GM15510 (cell line): ENCODE measurements around the gene ZRANB1.

Experiments used
- POLR2A ChIP-seq: IDR thresholded peaks from 3 replicates; pipeline ENCODE4 v1.6.1; 2011; ENCODE audit warnings: borderline replicate concordance; ENCODE audit not compliant: insufficient read length; ENCODE audit errors: extremely low read depth

Gene ZRANB1

DNA sequence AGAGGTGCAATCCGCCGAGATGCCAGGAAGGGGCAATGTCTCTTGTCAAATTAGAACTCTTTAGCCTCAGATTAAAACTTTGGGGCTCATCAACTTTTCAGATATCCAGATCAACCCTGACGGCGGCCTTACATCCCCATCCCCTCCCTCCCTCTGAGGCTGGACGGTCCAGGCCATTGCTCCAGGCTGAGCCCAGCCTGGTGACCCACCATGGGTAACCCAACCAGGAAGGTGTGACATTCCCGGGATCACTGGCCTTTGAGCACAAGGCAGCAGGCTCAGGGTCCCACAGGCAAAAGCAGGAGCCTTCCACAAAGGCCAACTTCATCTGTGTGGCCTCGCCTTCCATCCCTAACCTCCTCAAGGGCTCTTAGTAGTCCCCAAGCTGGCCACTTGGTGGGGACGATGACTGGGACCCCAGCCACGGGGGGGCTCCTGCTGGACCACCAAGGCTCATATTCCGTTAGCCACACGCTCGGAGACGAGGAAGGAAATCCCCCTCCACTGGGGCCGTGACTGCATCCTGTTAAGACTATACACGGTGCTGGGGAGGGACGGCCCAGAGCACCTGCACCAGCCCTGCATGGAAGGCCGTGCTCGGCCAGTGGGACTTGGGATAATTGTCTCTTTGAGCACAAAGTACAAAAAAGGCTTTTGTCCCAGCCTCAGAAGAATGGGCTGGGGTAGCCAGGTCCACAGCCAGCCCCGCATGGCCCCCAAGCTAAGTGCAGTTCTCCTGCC, 62.8 kb downstream of the ZRANB1 start:
- no peak for TF ChIP-seq POLR2A

DNA sequence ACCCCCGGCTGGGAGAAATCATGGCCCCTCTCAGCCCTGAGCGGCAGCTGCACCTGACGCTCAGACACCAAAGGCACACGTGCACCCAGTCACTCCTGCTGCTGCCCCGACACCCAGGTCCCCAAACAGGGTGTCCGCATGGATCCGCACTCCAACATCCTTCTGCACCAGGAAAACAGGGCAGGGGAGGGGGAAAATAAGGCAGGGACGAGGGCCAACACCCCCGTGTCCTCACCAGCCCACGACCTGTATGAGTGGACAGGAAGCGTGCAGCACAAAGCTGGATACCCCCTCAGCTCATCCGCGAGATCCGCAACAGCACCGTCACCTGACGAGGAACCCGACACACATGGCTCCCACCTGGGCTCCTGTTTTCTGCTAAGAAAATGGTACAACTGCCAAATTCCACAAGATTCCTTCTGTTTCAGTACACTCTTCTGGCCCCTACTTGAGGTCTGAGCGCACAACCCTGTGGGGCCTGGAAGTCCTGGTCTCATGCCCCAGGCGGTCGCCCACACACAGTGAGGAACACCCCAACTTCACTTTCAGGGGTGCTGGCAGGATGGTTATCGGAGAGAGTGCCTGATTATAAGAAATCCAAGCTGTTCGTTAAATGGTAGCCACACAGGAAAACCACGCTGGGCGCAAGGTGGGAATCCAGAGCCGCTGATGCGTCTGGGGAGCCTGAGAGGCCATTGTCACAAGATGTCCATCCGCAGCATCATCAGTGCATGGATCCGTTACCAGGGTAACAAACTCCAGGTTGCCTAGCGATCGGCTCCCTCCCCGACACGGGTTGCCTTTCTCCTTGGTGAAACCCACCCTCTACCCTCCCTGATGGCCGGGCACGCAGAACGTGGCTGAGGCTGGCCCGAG, 63.6 kb downstream of the ZRANB1 start:
- no peak for TF ChIP-seq POLR2A

DNA sequence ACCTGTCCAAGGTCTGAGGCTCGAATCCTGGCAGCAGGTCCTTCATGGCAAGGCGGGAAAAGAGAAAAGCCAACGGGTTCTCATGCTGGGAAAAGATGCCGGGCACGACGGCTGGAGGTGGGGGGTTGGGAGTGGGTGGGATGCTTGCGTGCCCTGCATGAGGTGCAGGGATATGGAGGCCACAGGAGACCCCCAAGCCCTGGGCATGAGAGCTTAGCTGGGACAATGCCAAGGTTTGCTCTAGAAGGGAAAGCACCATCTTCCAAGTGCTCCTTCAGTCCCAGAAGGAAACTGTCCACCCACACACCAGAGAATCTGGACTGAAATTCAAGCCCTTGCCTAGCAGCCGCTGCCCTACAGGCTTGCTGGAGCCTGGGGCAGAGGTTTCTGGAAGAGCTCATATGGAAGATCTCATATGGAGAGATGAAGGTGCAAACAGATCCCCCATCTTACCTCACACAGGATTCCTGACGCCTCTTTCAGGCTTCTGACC, 64.3 kb downstream of the ZRANB1 start:
- TF ChIP-seq POLR2A = no peak

DNA sequence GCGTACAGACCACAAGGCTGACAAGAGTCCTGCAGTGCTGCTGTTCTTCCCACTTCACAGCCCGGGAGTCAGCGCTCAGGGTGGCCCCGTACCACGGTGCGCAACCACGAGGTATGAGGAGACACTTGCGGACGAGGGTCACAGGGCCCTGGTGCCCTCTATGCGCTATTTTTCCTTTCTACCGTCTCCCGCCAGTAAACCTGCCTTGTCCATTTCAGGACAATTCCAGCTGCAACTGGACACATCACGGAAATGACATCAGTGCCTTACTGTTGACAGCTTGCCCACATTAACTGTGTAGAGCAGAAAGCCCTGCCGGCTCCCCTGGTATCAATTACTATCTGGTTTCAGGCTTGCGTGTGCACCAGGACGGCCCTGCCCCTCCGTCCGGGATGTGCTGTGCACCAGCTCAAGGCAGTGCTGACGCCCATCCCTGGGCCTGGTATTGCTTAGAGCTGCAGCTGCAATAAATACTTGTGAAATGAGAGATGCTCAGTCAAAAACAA, 65.1 kb downstream of the ZRANB1 start:
- TF ChIP-seq POLR2A = no peak

DNA sequence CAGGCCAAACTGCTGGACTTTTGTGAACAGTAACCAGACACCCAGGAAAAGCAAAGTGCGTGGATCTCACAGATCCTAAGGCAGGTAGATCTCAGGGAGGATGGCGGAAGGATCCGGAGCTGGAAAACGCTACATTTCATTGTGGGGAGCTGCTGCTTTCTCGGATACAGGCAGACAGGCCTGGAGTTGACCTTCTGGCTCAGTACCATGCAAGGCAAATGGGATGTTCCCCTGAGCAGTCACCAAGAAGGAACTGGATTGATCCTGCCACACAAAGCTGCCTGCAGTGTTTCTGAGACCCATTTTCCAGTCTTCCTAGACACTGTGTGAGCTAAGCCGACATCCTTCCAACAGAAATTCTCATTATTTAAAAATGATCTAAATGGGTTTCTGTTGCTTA, 65.5 kb downstream of the ZRANB1 start:
- TF ChIP-seq POLR2A = no peak

DNA sequence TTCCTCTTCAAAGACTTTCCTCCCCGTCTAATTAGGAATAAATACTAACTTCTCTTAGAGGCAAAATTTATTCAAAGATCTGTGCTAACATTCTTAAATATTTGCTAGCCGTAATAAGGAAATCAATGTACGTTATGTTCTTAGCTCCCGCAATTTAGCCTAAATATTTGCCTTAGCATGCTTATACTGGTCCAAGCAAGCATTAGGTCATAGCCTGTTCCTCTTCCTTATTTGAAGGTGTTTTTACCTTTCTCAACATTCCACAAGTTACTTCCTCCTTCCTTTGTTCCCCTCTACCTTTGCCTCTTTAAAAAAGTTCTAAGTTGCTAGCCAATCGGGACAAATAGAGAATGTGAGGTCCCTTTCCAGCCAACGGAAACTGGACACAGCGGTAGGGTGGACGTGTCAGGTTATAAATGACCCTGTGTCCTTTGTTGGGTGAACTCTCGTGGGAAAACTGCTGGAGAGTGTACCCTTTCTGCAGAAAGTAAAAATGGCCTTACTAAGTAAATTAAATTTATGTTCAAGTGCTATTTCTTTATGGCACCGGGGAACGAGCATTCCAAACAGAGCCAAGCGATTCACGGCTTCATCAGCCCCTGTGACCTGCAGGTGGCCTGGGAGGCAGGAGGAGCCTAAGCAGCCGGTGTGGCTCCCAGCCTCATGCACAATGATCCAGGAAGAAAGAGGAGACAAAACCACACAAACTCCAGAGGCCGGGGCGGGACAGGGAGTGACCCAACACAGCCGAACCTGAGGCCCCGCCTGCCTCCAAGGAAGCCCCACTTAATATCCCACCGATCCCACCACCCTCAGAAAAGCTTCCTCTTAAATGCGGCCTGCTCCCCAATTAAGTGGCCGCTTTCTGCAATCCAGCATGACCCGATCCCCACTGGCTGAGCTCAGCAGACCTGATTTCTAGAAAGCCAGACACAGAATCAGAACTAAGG, 67.0 kb downstream of the ZRANB1 start:
- TF ChIP-seq POLR2A = no peak

DNA sequence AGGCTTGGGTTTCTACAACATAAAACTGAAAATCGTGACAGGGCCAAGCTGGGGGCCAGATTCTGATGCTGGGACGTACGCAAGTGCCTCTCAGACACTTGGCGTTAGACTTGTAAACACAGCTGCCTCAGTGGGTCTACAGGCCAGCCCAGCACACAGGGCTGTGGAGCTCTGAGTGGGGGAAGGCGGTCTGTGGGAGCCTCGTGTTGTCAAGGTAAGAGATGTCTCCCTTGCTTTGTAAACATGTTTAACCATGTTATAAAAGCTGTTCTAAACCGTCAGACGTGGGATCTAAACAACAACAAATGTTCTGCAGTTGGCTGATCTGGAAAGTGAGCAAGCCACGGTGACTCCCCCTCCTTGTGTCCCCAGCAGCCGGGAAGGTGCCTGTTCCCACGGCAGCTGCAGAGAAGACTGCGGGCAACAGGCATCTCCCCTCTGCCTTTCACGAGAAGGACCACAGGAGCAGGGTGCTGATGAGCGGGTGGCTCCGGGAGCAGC, 67.8 kb downstream of the ZRANB1 start:
- TF ChIP-seq POLR2A = no peak

DNA sequence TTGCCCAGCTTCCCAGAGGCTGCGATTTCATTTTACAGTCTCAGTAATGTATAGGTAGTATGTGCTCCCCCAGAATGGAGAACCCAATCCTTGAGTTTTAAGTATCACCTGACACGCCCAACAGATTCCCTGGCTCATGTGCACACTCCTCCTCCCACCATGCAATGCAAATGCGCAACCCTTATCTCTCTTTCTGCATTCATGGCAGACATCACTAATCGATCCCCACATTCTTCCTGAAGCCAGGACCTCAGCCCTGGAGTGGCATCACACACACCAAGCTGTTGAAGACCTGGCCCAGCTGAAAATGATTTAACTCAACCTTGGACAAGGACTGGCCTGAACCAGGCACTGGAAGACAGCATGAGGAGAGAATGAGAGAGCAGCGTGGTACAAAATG, 68.4 kb downstream of the ZRANB1 start:
- TF ChIP-seq POLR2A = no peak

DNA sequence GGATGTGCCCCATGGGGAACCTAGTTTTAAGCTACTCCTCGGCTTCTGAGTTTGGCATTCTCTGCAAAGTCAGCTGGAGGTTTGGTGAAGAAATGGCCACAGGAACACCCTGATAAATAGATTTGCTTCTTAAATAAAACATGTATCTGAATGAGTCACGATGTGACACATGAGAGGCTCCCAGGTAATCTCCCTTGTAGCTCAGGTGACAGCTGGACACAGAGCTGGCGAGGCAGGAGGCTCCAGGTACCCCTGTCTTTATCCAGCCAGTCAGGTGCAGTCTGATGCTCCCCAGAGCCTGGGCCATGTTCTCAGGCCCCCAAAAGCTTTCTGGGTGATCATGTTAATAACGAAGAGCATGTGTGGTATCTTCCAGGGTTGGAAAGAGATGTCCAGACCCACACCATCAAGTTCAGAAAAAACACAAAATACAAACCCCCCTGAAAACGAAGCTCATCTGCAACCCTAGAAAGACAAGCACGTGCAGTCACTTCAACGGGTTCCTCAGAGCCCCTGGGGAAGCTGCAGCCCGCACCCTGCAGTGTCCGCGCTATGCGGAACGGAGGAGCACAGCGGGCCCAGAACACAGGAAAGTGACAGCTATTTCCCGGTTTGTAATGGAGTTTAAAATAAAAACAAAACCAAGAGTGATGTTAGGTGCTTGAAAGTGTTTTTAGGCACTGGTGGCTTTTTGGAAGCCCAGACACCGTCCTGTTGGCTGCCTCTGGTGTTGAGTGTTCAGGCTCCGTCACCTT, 69.4 kb downstream of the ZRANB1 start:
- TF ChIP-seq POLR2A = no peak

DNA sequence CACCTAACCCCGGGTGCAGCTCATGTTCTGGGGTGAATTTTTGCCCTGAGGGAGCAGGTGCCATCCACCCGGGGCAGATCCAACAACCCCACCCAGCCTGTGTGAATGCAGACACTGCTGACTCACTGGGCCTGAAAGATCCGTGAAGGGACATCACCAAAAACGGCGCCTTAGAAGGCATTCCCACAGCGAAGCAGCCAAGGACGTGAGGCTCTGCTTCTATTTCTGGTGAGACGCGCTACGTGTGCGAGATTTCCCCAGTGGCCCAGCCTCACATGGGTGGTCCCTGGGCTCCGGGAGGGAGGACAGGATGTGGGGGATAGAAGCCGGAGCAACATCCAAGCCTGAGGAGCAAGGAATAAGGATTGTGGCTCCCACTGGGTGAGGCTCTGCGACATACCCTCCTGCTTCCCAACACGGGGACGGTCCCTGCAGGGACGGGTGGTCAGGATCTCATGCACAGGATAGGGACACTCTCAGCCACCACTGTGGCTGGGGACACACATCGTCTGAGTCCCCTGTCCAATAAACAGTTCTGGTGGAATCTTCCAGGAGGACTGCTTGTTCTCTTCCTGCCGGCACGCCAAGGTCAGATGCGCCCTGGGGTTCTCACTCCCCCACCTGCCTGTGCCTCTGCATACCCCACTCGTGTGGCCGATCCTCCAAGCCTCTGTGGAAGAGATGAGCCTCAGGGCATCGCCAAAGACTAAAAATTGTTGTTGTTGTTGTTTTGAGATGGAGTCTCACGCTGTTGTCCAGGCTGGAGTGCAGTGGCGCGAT, 70.2 kb downstream of the ZRANB1 start:
- no peak for TF ChIP-seq POLR2A

DNA sequence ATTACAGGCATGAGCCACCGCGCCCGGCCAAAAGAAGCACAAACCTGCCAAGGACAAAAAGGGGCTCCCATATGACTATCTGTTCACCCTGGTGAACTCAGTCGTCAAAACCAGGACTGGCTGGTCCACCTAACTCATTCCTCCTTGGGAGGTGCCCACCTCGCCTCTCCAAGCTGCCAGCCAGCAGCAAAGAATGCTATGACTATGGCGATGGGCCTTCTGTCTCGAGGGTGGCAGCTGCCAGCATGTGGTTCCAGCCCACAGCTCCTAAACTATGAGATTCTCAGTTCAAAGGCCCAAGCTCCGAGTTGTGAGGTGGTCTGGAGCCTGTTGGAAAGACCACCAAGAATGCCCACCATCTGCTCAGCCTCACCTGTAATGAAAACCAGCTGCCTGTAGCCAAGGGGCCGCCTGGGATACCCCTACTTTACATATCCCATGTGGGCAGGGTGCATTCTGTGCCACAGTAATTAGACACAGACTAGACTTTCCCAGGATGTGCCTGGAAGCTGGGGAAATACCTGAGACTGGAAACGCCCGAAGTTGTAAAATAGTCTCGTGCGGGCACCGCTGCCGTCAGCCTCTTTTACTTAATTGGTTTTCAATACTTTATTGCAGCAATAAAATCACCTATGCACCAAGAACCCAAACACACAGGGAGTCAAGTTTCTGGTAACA, 71.1 kb downstream of the ZRANB1 start:
- TF ChIP-seq POLR2A = no peak

DNA sequence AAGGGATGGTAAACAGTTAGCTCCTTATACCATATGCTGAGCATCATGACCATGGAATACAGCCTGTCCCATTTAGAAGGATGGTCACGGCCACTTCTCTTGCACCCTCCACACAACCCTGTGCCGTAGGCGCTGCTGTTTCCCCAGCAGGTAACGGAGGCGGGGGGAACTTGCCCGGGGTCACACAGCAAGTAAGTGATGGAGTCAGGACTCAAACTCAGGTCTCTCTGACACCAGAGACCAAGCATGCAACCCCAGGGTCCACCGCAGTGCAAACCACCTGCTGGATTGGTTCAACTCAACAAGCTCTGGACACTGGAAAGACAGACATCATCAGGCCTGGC, 71.6 kb downstream of the ZRANB1 start:
- no peak for TF ChIP-seq POLR2A
